PC-3 (cell line): ENCODE results near the gene WWP2.

Source experiments
- EZH2 ChIP-seq: fragments of 300-600 bp; sonication (generic); IDR thresholded peaks from one replicate; pipeline ENCODE4 v1.6.1; 2017; ENCODE audit warnings: antibody characterized with exemption, mild to moderate bottlenecking, low read length; ENCODE audit not compliant: unreplicated experiment
- TF ChIP-seq, protein P1 (sequence below): fragments of 300-600 bp; sonication (generic); conservative IDR thresholded peaks from 2 replicates; pipeline ENCODE4 v1.5.1; 2017; ENCODE audit warnings: antibody characterized with exemption, low read depth, mild to moderate bottlenecking, low read length

DNA sequence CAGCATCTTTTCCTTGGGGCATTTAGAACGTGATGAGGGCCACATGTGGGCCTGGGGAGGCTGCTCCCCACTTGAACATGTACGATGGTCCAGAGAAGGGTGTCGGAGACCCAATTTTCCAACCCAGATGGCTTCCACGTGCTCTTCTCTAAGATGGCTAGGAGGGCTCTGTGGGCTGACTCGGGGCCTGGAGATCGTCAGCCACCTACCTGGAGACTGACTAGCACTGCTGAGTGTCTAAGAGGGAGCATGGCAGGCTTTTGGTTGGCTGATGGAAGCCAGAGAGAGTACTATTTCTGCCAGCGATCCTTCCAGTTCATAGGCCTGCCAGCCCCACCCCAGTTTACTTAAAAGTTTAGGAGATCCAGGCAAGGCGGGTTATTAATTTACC lies 128.8 kb downstream of the WWP2 start:
- TF ChIP-seq, protein P1, sequence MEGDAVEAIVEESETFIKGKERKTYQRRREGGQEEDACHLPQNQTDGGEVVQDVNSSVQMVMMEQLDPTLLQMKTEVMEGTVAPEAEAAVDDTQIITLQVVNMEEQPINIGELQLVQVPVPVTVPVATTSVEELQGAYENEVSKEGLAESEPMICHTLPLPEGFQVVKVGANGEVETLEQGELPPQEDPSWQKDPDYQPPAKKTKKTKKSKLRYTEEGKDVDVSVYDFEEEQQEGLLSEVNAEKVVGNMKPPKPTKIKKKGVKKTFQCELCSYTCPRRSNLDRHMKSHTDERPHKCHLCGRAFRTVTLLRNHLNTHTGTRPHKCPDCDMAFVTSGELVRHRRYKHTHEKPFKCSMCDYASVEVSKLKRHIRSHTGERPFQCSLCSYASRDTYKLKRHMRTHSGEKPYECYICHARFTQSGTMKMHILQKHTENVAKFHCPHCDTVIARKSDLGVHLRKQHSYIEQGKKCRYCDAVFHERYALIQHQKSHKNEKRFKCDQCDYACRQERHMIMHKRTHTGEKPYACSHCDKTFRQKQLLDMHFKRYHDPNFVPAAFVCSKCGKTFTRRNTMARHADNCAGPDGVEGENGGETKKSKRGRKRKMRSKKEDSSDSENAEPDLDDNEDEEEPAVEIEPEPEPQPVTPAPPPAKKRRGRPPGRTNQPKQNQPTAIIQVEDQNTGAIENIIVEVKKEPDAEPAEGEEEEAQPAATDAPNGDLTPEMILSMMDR: no peak
- TF ChIP-seq EZH2: no peak
